Prostate gland (tissue), 2 donors: ENCODE measurements around the gene ERCC6.

Experiments used
- POLR2A ChIP-seq: fragments of 450-650 bp; IDR thresholded peaks from one replicate; pipeline ENCODE4 v1.6.1; 2016; ENCODE audit warnings: antibody characterized with exemption, mild to moderate bottlenecking
- TF ChIP-seq, protein P1 (sequence below), 4 experiments: fragments of 200-600 bp in 2 of 4; fragments of 450-650 bp in 2 of 4; sonication (generic) in 2 of 4; IDR thresholded peaks; 1 replicate in 3 of 4; 2 replicates in 1 of 4; pipeline ENCODE4 v1.5.1; 2016 to 2019; ENCODE audit warnings: antibody characterized with exemption in 4 of 4, mild to moderate bottlenecking in 2 of 4, moderate library complexity in 2 of 4

DNA sequence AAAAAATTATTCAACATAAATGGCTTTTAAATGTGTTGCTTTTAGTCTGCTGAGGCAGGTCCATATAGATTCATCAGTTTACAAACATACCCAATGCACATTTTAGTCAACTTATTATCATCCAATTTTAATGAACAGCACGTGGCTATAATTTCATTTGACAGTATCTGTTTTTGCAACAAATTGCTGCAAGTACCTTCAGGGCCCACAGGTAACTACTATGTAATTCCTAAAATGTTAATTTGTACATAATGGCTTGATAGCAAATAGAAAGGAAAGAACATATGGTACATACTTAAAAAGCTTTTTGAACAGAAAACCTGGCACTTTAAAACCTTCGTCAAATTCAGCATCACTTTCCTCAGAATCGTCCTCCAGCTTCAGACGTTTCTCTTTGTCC, 33.3 kb downstream of the ERCC6 start:
- TF ChIP-seq POLR2A: no peak
- TF ChIP-seq, protein P1, sequence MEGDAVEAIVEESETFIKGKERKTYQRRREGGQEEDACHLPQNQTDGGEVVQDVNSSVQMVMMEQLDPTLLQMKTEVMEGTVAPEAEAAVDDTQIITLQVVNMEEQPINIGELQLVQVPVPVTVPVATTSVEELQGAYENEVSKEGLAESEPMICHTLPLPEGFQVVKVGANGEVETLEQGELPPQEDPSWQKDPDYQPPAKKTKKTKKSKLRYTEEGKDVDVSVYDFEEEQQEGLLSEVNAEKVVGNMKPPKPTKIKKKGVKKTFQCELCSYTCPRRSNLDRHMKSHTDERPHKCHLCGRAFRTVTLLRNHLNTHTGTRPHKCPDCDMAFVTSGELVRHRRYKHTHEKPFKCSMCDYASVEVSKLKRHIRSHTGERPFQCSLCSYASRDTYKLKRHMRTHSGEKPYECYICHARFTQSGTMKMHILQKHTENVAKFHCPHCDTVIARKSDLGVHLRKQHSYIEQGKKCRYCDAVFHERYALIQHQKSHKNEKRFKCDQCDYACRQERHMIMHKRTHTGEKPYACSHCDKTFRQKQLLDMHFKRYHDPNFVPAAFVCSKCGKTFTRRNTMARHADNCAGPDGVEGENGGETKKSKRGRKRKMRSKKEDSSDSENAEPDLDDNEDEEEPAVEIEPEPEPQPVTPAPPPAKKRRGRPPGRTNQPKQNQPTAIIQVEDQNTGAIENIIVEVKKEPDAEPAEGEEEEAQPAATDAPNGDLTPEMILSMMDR (IDR thresholded peaks at IDR 0.05): no peak
